Endothelial cell of umbilical vein (primary cell): ENCODE measurements around the gene PTPN20. TPM values are rescaled to one million over a fixed set of nuclear protein-coding genes. Genes with fewer than 3 reads are reported as not detected.

Experiments used
- BruUV-seq: library from RNA; stranded (reverse); fragments of 400-500 nt; replicated peaks from 2 replicates; lab custom pipeline; 2021; lab: Mats Ljungman, UMichigan
- CTCF ChIA-PET: fragments of 300-600, 350-600 bp; sonication (Branson Sonifier 250); formaldehyde crosslinking; loops from one replicate; lab custom pipeline; 2021; ENCODE audit warnings: antibody characterized with exemption, inconsistent platforms; lab: Charles Lee
- POLR2A ChIA-PET: fragments of 300-600, 350-600 bp; sonication (Branson Sonifier 250); formaldehyde crosslinking; loops from one replicate; lab custom pipeline; 2021; ENCODE audit warnings: antibody characterized with exemption, inconsistent platforms; lab: Charles Lee
- DNase-seq: peaks from one replicate; pipeline ENCODE4 v3.0.0-alpha.2; 2011; ENCODE audit warnings: low read depth, low spot score
- FAIRE-seq: peaks from 2 replicates; lab custom pipeline; 2011; peaks lifted over from hg19 to GRCh38; lab: Jason Lieb, UNC
- H2AFZ ChIP-seq: 2 replicates; pipeline ENCODE4 v1.6.0; 2012; ENCODE audit warnings: low read depth, low read length, control low read depth, inconsistent platforms
- H3K27ac ChIP-seq: 2 replicates; pipeline ENCODE4 v1.5.1; 2011; ENCODE audit warnings: low read depth, mild to moderate bottlenecking, control low read depth, low read length, moderate library complexity; ENCODE audit not compliant: insufficient read depth
- H3K27me3 ChIP-seq, 2 experiments: 2 replicates each; pipeline versions ENCODE4 v1.6.0 to v1.6.1; 2011; ENCODE audit warnings: low read length in 2 of 2, mixed read lengths in 1 of 2; ENCODE audit not compliant: control insufficient read depth in 2 of 2, insufficient read depth in 2 of 2
- H3K36me3 ChIP-seq, 2 experiments: 2 replicates in 1 of 2; 3 replicates in 1 of 2; pipeline ENCODE4 v1.5.1; 2011; ENCODE audit warnings: low read length in 2 of 2, mild to moderate bottlenecking in 1 of 2, moderate library complexity in 1 of 2; ENCODE audit not compliant: control insufficient read depth in 2 of 2, insufficient read depth in 2 of 2; ENCODE audit errors: extremely low read depth in 1 of 2
- H3K4me1 ChIP-seq: 3 replicates; pipeline ENCODE4 v1.5.1; 2011; ENCODE audit warnings: mild to moderate bottlenecking, low read length; ENCODE audit not compliant: control insufficient read depth, insufficient read depth; ENCODE audit errors: extremely low read depth
- H3K4me2 ChIP-seq: 2 replicates; pipeline ENCODE4 v1.6.1; 2011; ENCODE audit warnings: low read length, control low read depth, mixed read lengths; ENCODE audit not compliant: insufficient read depth
- H3K4me3 ChIP-seq, 3 experiments: fragments of 200-600 bp in 1 of 3; sonication (generic), shearing (Covaris generic) in 1 of 3; replicated peaks in 1 of 3; 2 replicates each; pipeline ENCODE4 v1.5.1; 2011 to 2016; ENCODE audit warnings: control low read depth in 3 of 3, low read length in 3 of 3, mild to moderate bottlenecking in 2 of 3, inconsistent platforms in 1 of 3, low read depth in 1 of 3, moderate library complexity in 1 of 3; ENCODE audit not compliant: insufficient read depth in 1 of 3
- H3K79me2 ChIP-seq: 2 replicates; pipeline ENCODE4 v1.6.0; 2012; ENCODE audit warnings: low read length, inconsistent platforms; ENCODE audit not compliant: control insufficient read depth, insufficient read depth
- H3K9ac ChIP-seq: replicated peaks from 2 replicates; pipeline ENCODE3; 2011; ENCODE audit warnings: low read length, control low read depth; ENCODE audit not compliant: insufficient read depth; ENCODE audit errors: extremely low read depth
- H3K9me1 ChIP-seq: replicated peaks from 3 replicates; pipeline ENCODE4 v1.6.0; 2011; ENCODE audit warnings: mild to moderate bottlenecking, low read length; ENCODE audit not compliant: control insufficient read depth, insufficient read depth; ENCODE audit errors: extremely low read depth
- H3K9me3 ChIP-seq: replicated peaks from 2 replicates; pipeline ENCODE4 v1.5.1; 2012; ENCODE audit warnings: low read length, inconsistent platforms; ENCODE audit not compliant: control insufficient read depth, insufficient read depth
- H4K20me1 ChIP-seq: replicated peaks from 2 replicates; pipeline ENCODE3; 2011; ENCODE audit warnings: mild to moderate bottlenecking, low read length; ENCODE audit not compliant: control insufficient read depth, insufficient read depth; ENCODE audit errors: extremely low read depth
- EZH2 ChIP-seq: IDR thresholded peaks from 2 replicates; pipeline ENCODE4 v1.6.1; 2012; ENCODE audit warnings: borderline replicate concordance, low read depth, mild to moderate bottlenecking, moderate library complexity, low read length, inconsistent platforms; ENCODE audit not compliant: severe bottlenecking
- FOS ChIP-seq: IDR thresholded peaks from 2 replicates; pipeline ENCODE4 v1.6.1; 2011; ENCODE audit warnings: mild to moderate bottlenecking, low read length, moderate library complexity, borderline replicate concordance; ENCODE audit not compliant: insufficient read depth
- GATA2 ChIP-seq: IDR thresholded peaks from 2 replicates; pipeline ENCODE4 v1.7.0; 2011; ENCODE audit warnings: low read depth, mild to moderate bottlenecking, moderate library complexity, mixed read lengths, low read length; ENCODE audit not compliant: insufficient read length, insufficient read depth
- JUN ChIP-seq: IDR thresholded peaks from 2 replicates; pipeline ENCODE4 v1.6.1; 2011; ENCODE audit warnings: borderline replicate concordance, low read depth; ENCODE audit not compliant: insufficient read length, insufficient read depth
- MYC ChIP-seq: IDR thresholded peaks from one replicate; pipeline ENCODE4 v1.6.1; 2011; ENCODE audit warnings: mild to moderate bottlenecking, low read depth, low read length
- POLR2A ChIP-seq: IDR thresholded peaks from 2 replicates; pipeline ENCODE4 v1.6.1; 2012; ENCODE audit warnings: low read depth, mild to moderate bottlenecking, control low read depth, low read length
- POLR2AphosphoS5 ChIP-seq: IDR thresholded peaks from 2 replicates; pipeline ENCODE4 v1.6.1; 2012; ENCODE audit warnings: low read depth, mild to moderate bottlenecking, control low read depth, low read length, moderate library complexity; ENCODE audit not compliant: insufficient read depth
- dilution Hi-C: fragments of 300-500 bp; cut with MboI; formaldehyde crosslinking; loops from one replicate; pipeline ENCODE4 v1.15.0; 2019; ENCODE audit warnings: low sequenced_read_pairs; ENCODE audit not compliant: extremely low pct_ligation_motif_present
- intact Hi-C: fragments of 100-400 bp; cut with micrococcal nuclease; formaldehyde crosslinking; loops from one replicate; pipeline ENCODE4 v1.10.0; 2022
- polyA plus RNA-seq, 4 experiments: library from polyadenylated mRNA; depleted of rRNA in 3 of 4; stranded (reverse) in 3 of 4; unstranded in 1 of 4; fragments of >200 nt; gene quantifications; 2 replicates each; pipeline versions ENCODE4 v1.2.1 to v1.2.3, GENCODE V29; 2011 to 2012; ENCODE audit warnings: missing spikeins in 1 of 4
- total RNA-seq: library from RNA; stranded (reverse); gene quantifications from 2 replicates; pipeline ENCODE4 v1.2.3, GENCODE V29; 2021
- TF ChIP-seq, protein P1 (sequence below): IDR thresholded peaks from 2 replicates; pipeline ENCODE4 v1.6.1; 2011; ENCODE audit not compliant: insufficient read depth, insufficient read length
- TF ChIP-seq, protein P2 (sequence below), 2 donors: IDR thresholded peaks; 1 replicate in 1 of 2; 2 replicates in 1 of 2; pipeline ENCODE4 v1.5.1; 2011; ENCODE audit warnings: low read length in 2 of 2, mild to moderate bottlenecking in 2 of 2, moderate library complexity in 2 of 2, control low read depth in 1 of 2, inconsistent platforms in 1 of 2, low read depth in 1 of 2; ENCODE audit not compliant: insufficient read depth in 1 of 2; ENCODE audit errors: extremely low read depth in 1 of 2

The PTPN20 gene
- total and polyA plus RNA-seq, 2 donors (not counting 3 experiments of a cell fraction or from before 2014, with no cell fraction given), result 0.27 TPM; not detected in 1

- DNase-seq, result no peak
- no peaks in the 10 kb centered on the region for H3K27me3 ChIP-seq
- no peaks in the 10 kb centered on the region for H3K9me1 ChIP-seq
- H3K4me1 ChIP-seq, result no peaks in the 10 kb centered on the region
- no TSS peak for BruUV-seq
- H3K9me3 ChIP-seq, result no peaks in the 10 kb centered on the region
- FAIRE-seq, result no peak
- H3K9ac ChIP-seq, result no peak overlapping the region
- H4K20me1 ChIP-seq, result no peaks in the 10 kb centered on the region
- intact Hi-C loops (no loop called here), dilution Hi-C loops (no loop called here)
- H2AFZ ChIP-seq, result no peak overlapping the region
- no peak overlapping the region for H3K27ac ChIP-seq
- ChIA-PET POLR2A (no interaction called here), CTCF (interaction anchor here (2.1 to 2.3 kb wide), 2 partner anchors 18 to 282 kb away, joined by 8 to 12 read pairs; no protein-coding TSS in a partner anchor)
- no peaks in the 10 kb centered on the region for H3K79me2 ChIP-seq
- no peaks in the 10 kb centered on the region for H3K36me3 ChIP-seq
- TF ChIP-seq, protein P1, sequence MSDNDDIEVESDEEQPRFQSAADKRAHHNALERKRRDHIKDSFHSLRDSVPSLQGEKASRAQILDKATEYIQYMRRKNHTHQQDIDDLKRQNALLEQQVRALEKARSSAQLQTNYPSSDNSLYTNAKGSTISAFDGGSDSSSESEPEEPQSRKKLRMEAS, result no peak
- no peak for TF ChIP-seq JUN
- no peak for TF ChIP-seq GATA2
- TF ChIP-seq EZH2, result no peak
- TF ChIP-seq, protein P2, sequence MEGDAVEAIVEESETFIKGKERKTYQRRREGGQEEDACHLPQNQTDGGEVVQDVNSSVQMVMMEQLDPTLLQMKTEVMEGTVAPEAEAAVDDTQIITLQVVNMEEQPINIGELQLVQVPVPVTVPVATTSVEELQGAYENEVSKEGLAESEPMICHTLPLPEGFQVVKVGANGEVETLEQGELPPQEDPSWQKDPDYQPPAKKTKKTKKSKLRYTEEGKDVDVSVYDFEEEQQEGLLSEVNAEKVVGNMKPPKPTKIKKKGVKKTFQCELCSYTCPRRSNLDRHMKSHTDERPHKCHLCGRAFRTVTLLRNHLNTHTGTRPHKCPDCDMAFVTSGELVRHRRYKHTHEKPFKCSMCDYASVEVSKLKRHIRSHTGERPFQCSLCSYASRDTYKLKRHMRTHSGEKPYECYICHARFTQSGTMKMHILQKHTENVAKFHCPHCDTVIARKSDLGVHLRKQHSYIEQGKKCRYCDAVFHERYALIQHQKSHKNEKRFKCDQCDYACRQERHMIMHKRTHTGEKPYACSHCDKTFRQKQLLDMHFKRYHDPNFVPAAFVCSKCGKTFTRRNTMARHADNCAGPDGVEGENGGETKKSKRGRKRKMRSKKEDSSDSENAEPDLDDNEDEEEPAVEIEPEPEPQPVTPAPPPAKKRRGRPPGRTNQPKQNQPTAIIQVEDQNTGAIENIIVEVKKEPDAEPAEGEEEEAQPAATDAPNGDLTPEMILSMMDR (IDR thresholded peaks at IDR 0.05; ENCODE audit: extremely low read depth in 1 of 2, insufficient read depth in 1 of 2, low read depth in 1 of 2, low read length in 2 of 2), result no peak
- TF ChIP-seq MYC, result no peak
- no peak for TF ChIP-seq FOS
- TF ChIP-seq POLR2AphosphoS5, result no peak
- TF ChIP-seq POLR2A, result no peak
- no peak overlapping the region for H3K4me3 ChIP-seq
- H3K4me2 ChIP-seq, result no peak overlapping the region
These were observed 118.2 kb downstream of the PTPN20 start for GRCh38 chr10:47029181-47030009.
